Measurements from ENCODE around the gene PRKAG3. TPM values are rescaled to one million over a fixed set of nuclear protein-coding genes. Genes with fewer than 3 reads are reported as not detected.

PRKAG3 gene
- total and polyA plus RNA-seq, 2 donors (not counting 3 experiments of a cell fraction or from before 2014, with no cell fraction given), result not detected

GRCh38 chr2:218832081-218832480, 478 bp upstream of the PRKAG3 start:
- ChIA-PET POLR2A (no interaction called here), CTCF (interaction anchor here (0.7 to 3.5 kb wide), 5 partner anchors 9 to 122 kb away, joined by 3 to 44 read pairs (median 7); partner anchors contain the start of gene TTLL4)
- peak overlapping the region; percentile 83 for H2AFZ ChIP-seq (ENCODE audit: low read depth, low read length)
- no peaks in the 10 kb centered on the region for H3K9me1 ChIP-seq (replicated peaks; ENCODE audit: control insufficient read depth, extremely low read depth, insufficient read depth, low read length)
- dilution Hi-C loops (cut with MboI; ENCODE audit: extremely low pct_ligation_motif_present, low sequenced_read_pairs) (no loop called here), intact Hi-C loops (cut with micrococcal nuclease) (loop anchor here (1.0 to 2.0 kb wide), 2 partner anchors 49 to 101 kb away; partner anchors contain the start of gene CYP27A1)
- peaks cover 0 to 1% of the 10 kb centered on the region in 2 experiments for H3K27me3 ChIP-seq (ENCODE audit: control insufficient read depth in 2 of 2, insufficient read depth in 2 of 2, low read length in 2 of 2)
- no peaks in the 10 kb centered on the region for H3K9me3 ChIP-seq (replicated peaks; ENCODE audit: control insufficient read depth, insufficient read depth, low read length)
- no TSS peak for BruUV-seq (replicated peaks)
- DNase-seq (ENCODE audit: low read depth, low spot score) (no peak), FAIRE-seq (no peak)
- peak overlapping the region; percentile 65 for H3K27ac ChIP-seq (ENCODE audit: insufficient read depth, low read depth, low read length)
- no peaks in the 10 kb centered on the region for H4K20me1 ChIP-seq (replicated peaks; ENCODE audit: control insufficient read depth, extremely low read depth, insufficient read depth, low read length)
- H3K9ac ChIP-seq (replicated peaks; ENCODE audit: extremely low read depth, insufficient read depth, low read length), result peak overlapping the region; percentile 8
- H3K79me2 ChIP-seq (ENCODE audit: control insufficient read depth, insufficient read depth, low read length), result no peaks in the 10 kb centered on the region
- H3K4me2 ChIP-seq (ENCODE audit: insufficient read depth, low read length), result peak overlapping the region; percentile 50
- H3K4me3 ChIP-seq (replicated peaks in 1 of 3; ENCODE audit: insufficient read depth in 1 of 3, low read depth in 1 of 3, low read length in 3 of 3), result no peak overlapping the region
- peaks cover 17% of the 10 kb centered on the region for H3K4me1 ChIP-seq (ENCODE audit: control insufficient read depth, extremely low read depth, insufficient read depth, low read length)
- TF ChIP-seq FOS (IDR thresholded peaks at IDR 0.05; ENCODE audit: borderline replicate concordance, insufficient read depth, low read length) (no peak), JUN (IDR thresholded peaks at IDR 0.05; ENCODE audit: borderline replicate concordance, insufficient read depth, insufficient read length, low read depth) (no peak), MYC (IDR thresholded peaks at IDR 0.05; ENCODE audit: low read depth, low read length) (no peak), POLR2AphosphoS5 (IDR thresholded peaks at IDR 0.05; ENCODE audit: insufficient read depth, low read depth, low read length) (no peak), GATA2 (IDR thresholded peaks at IDR 0.05; ENCODE audit: insufficient read depth, insufficient read length, low read depth, low read length) (no peak), POLR2A (IDR thresholded peaks at IDR 0.05; ENCODE audit: low read depth, low read length) (no peak), MAX (IDR thresholded peaks at IDR 0.05; ENCODE audit: insufficient read depth, insufficient read length) (no peak), EZH2 (IDR thresholded peaks at IDR 0.05; ENCODE audit: borderline replicate concordance, low read depth, low read length, severe bottlenecking) (no peak), CTCF (IDR thresholded peaks at IDR 0.05; ENCODE audit: extremely low read depth in 1 of 2, insufficient read depth in 1 of 2, low read depth in 1 of 2, low read length in 2 of 2) (no peak)
- H3K36me3 ChIP-seq (ENCODE audit: control insufficient read depth in 2 of 2, extremely low read depth in 1 of 2, insufficient read depth in 2 of 2, low read length in 2 of 2), result no peaks in the 10 kb centered on the region

Measured in endothelial cell of umbilical vein (primary cell).